GF-D8 (cell line): ENCODE data around the gene MAST2.
"Not testable (repeated sequence)": the region's sequence is repeated elsewhere in the genome, so short reads cannot be mapped to it uniquely, and the experiment has no call there.

Experiments
- DNase-seq: peaks from one replicate; lab custom pipeline; 2025; lab: John Stamatoyannopoulos, UW

MAST2 gene

GRCh38 chr1:45938029-45938428 lies 134.6 kb downstream of the MAST2 start:
- DNase-seq = no peak

- no peak for DNase-seq
Observed at GRCh38 chr1:45942411-45942810, 139.0 kb downstream of the MAST2 start.

GRCh38 chr1:45943185-45943584 lies 139.8 kb downstream of the MAST2 start:
- DNase-seq = no peak

- no peak for DNase-seq
Observed at GRCh38 chr1:45945426-45945825, 142.0 kb downstream of the MAST2 start.

- DNase-seq = not testable (repeated sequence)
Observed at GRCh38 chr1:45949462-45949861, 146.1 kb downstream of the MAST2 start.

- no peak for DNase-seq
Observed at GRCh38 chr1:45952072-45952471, 148.7 kb downstream of the MAST2 start.

GRCh38 chr1:45953934-45954847 lies 150.8 kb downstream of the MAST2 start:
- DNase-seq = no peak

GRCh38 chr1:45957684-45958083 lies 154.3 kb downstream of the MAST2 start:
- no peak for DNase-seq

- DNase-seq = no peak
Observed at GRCh38 chr1:45958317-45958716, 154.9 kb downstream of the MAST2 start.

GRCh38 chr1:45960930-45961715 lies 157.7 kb downstream of the MAST2 start:
- DNase-seq = no peak

- DNase-seq = not testable (repeated sequence)
Observed at GRCh38 chr1:45961936-45962335, 158.5 kb downstream of the MAST2 start.

- no peak for DNase-seq
Observed at GRCh38 chr1:45968941-45969666, 165.7 kb downstream of the MAST2 start.

- DNase-seq = no peak
Observed at GRCh38 chr1:45969866-45970265, 166.5 kb downstream of the MAST2 start.

- no peak for DNase-seq
Observed at GRCh38 chr1:45971335-45971734, 167.9 kb downstream of the MAST2 start.

- DNase-seq = peak; percentile 74
Observed at GRCh38 chr1:45971922-45972531, 168.6 kb downstream of the MAST2 start.

- DNase-seq = no peak
Observed at GRCh38 chr1:45972621-45973020, 169.2 kb downstream of the MAST2 start.

- no peak for DNase-seq
Observed at GRCh38 chr1:45973121-45973520, 169.7 kb downstream of the MAST2 start.

GRCh38 chr1:45974541-45975269 lies 171.3 kb downstream of the MAST2 start:
- no peak for DNase-seq

- DNase-seq = no peak
Observed at GRCh38 chr1:45976623-45977022, 173.2 kb downstream of the MAST2 start.

GRCh38 chr1:45979074-45979777 lies 175.8 kb downstream of the MAST2 start:
- no peak for DNase-seq

GRCh38 chr1:45979778-45980176 lies 176.4 kb downstream of the MAST2 start:
- no peak for DNase-seq
